HG03442 (cell line): ENCODE measurements around the gene RMC1.
"Not testable (repeated sequence)": the region's sequence is repeated elsewhere in the genome, so short reads cannot be mapped to it uniquely, and the experiment has no call there.

ENCODE experiments used
- ATAC-seq: cut with Tn5 transposase; IDR thresholded peaks from one replicate; pipeline ENCODE4 v1.9.1; 2021; ENCODE audit warnings: mild to moderate bottlenecking, moderate library complexity; ENCODE audit not compliant: unreplicated experiment

RMC1 gene

DNA sequence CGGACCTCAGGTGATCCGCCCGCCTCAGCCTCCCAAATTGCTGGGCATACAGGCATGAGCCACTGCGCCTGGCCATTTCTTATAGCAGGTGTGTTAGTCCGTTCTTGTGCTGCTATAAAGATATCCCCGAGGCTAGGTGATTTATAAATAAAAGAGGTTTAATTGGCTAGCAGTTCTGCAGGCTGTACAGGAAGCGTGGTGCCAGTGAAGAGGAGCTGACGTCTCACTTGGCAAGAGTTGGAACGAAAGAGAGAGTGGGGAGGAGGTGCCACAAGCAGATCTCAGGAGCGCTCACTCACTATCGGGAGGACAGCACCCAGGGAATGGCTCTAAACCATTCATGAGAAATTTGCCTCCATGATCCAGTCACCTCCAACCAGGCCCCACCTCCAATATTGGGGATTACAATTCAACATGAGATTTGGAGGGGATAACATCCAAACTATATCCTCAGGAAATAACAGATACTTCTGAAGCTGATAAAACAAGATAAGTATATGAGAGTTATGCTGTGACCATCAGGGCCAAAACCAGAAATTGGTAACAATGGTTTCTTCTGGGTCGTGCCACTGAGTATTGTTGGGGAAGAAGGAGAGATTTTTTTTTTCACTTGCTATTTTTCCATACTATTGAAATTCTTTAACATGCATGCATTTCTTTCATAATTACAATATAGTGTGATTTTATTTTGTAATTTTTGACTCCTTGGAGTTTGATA is 7.4 kb upstream of the RMC1 start:
- no peak for ATAC-seq

DNA sequence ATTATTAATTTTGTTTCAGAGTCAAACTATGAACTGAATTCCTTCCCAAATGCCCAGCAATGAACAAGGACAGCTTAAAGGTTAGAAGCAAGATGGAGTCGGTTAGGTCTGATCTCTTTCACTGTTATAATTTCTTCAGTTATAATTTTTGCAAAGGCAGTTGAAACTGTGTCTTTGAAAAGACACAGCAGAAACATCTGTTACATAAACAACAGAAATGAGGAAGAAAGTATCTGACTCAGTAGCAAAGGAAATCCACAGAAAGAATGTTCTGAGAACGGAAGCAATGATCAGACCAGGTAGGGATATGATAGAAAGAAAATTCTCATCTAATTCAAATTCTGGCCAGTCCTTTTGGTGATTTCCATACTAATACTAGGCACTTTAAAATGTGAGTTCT is 5.2 kb upstream of the RMC1 start:
- ATAC-seq, result no peak

DNA sequence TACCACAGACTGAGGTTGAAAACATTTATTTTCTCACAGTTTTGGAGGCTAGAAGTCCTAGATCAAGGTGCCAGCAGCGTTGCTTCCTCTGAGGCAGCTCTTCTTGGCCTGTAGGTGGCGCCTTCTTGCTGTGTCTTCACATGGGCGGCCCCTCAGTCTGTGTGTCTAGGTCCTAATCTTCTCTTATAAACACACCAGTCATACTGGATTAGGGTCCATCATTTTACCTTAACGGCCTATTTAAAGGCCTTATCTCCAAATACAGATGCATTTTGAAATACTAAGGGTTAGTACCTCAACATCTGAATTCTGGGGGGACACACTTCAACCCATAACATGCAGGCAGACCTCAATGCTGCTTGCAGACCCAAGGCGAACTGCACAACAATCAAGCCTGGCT is 4.4 kb upstream of the RMC1 start:
- ATAC-seq, result peak; percentile 32

DNA sequence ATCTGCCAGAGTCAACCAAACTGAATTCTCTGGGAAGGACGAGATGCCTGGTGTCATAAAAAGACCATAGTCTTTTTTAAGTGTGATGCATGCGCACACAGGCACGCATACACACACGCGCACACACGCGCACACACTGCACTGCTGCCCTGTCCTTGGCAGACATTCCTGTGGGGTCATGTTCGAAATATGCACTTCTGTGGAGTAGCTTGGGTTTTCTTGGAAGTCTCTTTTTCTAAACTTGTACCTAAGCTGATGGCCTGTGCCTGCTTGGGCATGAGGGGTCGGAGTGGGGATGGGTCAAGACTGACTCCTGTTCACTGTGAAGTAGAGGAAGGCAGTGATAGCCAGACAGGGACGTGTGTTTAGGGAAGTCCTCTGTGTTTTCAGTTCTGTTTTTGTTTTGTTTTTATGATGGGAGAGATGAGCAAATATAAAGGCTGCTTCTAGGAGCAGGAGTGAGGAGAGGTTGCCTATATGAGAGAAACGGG is 4.0 kb upstream of the RMC1 start:
- ATAC-seq, result no peak

DNA sequence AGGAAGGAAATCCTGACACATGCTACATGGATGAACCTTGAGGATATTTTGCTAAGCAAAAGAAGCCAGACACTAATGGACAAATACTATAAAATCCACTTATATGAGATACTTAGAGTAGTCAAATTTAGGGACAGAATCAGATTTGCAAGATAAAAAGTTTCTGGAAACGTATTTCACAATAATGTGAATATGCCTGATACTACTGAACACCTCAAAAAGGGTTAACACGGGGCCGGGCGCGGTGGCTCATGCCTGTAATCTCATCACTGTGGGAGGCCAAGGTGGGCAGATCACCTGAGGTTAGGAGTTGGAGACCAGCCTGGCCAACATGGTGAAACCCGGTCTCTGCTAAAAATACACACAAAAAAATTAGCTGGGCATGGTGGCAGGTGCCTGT is 1.7 kb upstream of the RMC1 start:
- ATAC-seq, result no peak

DNA sequence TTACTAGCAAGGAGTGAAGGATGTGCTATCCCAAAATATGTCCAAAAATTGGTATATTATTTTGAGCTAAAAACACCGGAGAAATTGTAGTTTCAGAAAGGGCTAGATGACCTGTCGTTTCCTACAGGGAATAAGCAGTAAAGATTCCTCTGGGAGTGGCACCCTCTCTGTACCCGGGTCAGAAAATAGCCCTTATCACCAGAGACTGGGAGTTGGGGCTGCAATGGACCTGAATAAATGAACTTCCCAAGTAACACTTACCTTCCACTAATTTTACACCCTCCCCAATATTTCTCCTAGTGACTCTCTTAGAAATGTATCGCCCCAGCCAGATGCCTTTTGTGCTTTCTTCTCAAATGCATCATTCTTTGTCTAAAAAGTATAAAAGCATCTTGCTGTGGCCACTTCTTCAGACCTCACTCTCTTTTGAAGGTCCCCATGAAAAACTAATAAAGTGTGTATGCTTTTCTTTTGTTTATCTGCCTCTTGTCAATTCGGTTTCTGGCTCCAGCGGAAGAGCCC is 734 bp upstream of the RMC1 start:
- no peak for ATAC-seq

DNA sequence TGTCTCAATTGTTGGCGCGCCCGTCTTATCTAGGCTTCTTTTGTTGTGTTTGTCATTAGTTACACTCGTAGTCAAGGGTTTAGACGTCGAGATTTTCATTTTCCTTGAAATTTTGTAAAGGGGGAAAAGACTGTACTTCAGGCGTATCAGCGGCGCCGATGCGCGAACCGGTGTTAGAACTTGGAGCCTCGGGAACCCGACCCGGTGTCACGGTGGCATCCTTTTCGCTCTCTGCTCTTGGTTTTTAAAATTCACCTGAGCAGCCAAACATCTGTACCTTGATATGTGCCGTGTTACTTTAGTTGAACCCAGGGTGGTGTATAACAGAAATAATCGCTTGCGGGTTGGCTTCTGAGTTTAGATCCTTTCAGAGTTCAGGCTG is 643 bp downstream of the RMC1 start:
- no peak for ATAC-seq

DNA sequence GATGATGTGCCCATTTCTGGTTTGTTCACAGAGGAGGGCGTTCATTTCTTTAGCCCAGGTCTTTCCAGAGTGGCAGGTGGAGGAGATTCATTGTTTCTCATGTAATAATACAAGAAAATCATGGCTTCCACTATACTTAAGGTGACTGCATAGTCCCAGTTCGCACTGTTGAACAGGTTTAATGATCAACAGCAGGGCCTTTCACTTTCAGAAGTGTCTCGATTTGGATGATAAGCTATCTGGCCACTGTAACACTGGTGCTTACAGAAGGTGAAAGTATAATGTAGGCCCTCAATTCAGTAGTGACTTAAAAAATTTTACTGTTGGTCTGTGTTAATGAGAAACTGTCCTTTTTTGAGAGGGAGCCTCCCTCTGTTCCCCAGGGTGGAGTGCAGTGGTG is 1.4 kb downstream of the RMC1 start:
- peak; percentile 35 for ATAC-seq

DNA sequence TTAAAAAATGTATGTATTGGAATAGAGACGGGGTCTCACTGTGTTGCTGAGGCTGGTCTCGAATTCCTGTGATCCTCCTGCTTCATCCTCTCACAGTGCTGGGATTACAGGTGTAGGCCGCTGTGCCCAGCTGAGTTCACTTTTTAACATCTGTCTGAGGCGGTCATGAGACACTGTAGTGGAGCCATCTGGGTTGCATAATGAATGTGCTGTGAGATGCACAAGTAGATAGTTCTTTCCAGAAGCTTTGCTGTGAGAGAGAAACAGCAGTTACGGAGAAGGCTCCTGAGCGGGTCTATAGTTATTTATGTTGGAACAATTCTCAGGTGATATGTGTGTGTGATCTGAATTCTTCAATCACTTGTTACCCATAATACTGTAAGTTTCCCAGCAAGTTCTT is 3.1 kb downstream of the RMC1 start:
- no peak for ATAC-seq

DNA sequence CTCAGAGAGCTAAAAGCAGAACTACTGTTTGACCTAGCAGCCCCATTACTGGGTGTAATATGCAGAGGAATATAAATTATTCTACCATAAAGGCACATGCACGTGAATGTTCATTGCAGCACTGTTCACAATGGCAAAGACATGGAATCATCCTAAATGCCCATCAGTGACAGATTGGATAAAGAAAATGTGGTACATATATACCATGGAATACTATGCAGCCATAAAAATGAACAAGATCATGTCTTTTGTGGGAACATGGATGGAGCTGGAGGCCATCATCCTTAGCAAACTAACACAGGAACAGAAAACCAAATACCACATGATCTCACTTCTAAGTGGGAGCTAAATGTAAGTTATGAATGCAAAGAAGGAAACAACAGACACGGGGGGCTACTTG is 7.6 kb downstream of the RMC1 start:
- not testable (repeated sequence) for ATAC-seq

DNA sequence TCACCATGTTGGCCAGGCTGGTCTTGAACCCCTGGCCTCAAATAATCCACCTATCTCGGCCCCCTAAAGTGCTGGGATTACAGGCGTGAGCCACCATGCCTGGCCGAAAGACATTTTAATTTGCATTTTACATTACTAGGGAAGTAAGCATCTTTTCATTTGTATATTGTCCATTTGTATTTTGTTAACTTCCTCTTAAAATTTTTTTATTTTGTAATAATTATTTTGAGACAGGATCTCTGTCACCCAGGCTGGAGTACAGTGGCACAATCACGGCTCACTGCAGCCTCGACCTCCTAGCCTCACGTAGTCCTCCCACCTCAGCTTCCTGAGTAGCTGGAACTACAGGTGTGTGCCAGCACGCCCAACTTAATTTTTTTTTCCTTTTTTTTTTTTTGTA is 8.9 kb downstream of the RMC1 start:
- not testable (repeated sequence) for ATAC-seq

DNA sequence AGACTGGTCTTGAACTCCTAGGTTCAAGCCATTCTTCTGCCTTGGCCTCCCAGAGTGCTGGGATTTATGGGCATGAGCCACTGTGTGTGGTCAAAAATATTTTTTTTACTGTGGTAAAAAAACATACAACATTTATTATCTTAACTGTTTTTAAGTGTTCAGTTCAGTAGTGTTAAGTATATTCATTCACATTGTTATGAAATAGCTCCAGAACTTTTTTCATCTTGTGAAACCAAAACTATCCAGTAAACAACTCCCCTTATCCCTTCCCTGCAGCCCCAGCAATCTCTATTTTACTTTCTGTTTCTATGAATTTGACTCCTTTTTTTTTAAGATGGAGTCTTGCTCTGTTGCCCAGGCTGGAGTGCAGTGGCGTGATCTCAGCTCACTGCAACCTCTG is 9.3 kb downstream of the RMC1 start:
- ATAC-seq, result no peak

DNA sequence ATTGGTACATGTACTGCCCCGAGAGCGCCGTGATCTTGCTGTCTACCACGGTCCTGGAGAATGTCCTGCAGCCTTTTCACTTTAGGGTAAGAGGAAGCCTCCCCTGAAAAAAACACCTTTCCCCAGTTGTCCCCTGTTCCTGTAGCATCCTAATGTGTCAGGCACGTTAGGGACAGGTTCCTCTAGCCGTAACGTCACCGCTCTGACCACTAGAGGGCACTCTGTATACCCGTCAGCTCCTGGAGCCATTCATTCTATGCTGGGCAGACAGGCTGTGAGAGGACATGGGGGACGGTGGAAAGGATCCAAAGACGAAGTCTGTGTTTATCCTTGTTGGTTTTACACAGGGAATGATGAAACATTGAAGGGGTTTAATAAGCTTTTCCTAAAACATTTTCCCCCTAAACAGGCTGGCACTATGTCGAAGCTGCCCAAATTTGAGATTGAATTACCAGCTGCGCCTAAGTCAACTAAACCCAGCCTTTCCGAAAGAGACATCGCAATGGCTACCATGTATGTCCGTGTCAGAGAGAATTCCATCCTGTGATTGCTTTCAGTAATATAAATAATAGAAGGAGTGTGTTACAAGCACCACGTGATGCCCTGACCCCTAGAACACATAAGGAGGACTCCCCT is 12.7 kb downstream of the RMC1 start:
- ATAC-seq, result peak; percentile 85

DNA sequence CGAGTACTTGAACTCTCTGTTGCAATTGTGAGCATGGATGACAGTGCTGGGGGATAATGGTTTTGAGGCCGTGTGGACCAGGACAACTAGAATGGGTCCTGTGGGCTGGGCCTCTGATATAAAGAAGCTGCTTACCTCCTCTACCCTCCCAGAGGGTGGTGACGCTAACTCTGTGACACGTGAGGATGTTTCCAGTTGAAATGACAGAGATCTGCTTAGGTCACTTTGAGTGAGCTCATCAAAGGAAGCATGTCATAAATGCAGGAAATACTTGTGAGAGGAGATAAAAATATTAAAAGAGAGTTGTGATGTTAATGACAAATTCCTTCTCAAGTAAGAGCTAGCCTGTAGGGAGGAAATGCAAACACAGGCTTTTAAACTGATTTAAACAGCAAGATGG is 16.4 kb downstream of the RMC1 start:
- no peak for ATAC-seq

DNA sequence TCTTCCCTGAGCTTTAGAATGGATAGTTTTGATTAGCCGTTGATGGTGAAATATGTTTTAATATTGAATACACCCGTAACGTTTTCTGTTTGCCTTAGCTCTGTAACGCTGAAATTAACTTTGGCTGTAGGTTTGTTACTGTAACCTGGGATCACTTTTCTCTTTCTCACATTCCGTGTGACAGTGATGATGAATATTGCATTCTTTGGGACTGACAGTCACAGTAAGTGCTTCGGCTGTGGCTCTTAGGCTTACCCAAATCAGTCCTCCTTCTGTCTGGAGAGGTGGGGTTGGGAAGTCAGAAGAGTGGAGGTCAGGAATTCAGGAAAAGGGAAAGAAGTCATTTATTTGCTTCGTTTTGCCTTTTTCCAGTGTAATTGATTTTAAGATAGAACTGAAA is 18.0 kb downstream of the RMC1 start:
- no peak for ATAC-seq

DNA sequence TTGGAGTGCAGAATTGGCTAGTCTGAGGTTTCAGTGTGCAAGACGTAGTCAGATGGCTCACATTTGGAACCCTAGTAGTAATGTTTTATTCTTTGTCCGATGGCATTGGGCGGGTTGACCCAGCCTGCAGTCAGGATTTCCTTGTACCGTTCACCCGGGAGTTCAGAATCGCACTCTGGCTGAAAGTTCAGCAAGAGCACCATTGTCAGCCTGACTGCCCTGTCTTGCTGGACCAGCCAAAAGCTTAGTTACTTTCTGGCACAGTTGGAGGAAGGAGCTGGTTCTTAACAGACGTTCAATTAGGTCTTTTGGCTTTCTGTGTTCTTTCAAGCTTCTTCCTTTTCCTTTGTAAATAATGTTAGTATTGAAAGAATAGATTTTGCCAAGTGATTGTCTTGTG is 18.6 kb downstream of the RMC1 start:
- no peak for ATAC-seq

DNA sequence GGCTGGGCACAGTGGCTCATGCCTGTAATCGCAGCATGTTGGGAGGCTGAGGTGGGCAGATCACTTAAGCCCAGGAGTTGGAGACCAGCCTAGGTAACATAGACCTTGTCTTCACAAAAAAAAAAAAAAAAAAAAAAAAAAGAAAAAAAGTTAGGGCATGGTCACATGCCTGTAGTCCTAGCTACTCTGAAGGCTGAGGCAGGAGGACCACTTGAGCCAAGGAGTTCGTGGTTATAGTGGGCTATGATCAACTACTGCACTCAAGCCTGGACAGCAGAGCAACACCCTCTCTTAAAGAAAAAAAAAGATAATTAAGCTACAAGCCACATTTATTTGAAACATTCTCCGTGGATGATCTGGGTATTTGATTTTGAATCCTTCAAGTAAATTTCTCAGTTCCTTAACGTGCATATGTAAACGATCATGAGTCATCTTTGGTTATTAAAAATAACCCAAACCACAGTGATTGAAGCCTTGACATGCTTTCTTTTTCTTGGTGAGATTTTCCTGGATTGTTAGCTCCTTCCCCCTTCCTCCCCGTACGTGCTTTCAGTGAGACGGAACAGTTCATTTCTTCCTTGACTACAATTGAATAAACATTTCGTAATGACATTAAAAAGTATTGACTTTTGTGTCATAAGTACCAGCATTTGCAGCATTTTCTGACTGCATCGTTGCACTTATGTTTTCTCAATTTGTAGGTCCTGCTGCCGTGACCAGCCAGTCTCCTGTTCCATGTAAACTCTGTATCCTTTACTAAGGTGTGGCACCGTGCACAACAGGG is 20.3 kb downstream of the RMC1 start:
- ATAC-seq, result no peak

DNA sequence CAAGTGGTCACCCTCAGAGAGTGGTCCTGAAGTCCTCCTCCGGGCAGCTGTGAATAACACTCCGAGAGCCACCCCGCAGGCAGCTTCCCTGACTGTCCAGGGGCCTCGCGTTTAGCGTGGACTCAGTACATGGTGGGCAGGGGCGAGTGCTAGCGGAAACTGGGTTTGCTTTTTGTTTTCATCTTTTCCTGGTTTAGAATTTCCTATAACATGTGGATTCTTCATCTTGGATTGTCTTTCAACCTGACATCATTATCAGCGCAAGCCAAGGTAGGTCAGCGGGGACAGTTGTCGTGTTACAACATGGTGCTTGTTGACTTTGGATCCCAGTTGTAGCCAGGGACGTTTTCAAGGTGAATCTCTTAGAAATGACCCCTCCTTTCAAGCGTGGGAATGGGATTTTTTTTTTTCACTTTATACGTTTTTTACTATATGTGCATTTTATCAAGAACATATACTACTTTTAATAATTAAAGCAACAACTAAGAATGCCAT is 20.9 kb downstream of the RMC1 start:
- no peak for ATAC-seq

DNA sequence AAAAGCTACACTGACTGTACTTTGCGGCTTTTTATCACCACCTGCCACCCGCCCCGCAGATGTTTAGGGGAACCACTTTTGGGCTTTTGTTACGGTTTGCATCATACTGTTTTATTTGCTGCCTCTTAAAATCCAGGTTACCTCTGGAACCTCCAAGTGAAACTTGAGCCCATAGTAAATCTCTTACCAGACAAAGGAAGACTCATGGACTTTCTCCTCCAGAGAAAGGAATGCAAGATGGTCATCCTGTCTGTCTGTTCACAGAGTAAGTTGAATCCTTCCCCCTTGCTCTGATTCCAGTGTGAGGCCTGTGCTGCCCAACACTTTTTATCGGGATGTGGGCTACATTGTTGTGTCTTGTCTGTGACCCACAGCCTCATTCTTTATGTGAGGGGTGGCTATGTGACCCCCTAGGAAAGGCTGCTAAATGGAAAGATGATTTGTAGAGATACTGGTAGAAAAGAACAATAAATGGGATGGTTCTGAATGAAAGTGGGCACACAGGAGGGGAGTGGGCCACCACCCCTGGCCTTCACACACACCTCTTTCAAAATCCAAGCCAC is 23.3 kb downstream of the RMC1 start:
- no peak for ATAC-seq

DNA sequence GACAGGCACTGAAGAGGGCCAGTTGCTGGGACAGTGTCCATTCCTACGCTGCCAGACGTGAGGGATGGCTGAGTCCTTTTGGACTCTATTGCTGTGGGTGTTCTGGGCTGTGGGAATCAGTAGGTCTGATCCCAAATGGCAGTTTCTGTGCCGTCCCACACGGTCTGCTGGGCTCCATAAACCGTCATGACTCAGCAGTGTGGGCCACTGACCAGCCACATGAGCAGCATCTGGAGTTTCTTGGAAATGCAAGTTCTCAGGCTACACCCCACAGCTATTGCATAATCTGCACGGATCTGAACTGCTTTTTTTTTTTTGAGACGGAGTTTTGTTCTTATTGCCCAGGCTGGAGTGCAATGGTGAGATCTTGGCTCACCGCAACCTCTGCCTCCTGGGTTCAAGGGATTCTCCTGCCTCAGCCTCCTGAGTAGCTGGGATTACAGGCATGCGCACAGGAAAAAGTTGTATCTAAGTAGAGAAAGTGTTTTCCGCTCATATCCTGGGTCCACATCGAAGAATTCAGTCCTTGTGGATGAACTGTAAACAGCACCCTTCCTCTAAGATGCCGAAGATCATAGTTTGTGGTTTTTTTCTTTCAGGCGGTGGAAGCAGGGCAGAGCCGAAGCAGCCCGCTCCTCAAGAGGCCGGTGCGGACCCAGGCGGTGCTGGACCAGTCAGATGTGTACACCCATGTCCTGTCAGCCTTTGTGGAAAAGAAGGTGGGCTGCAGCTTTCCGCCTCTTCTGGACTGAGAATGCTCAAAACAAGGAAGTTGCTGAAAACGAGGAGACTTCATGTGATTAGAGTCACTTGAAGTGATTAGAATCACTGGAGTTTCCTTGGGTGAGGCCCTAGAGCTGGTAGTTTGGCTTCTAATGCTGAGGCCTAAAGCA is 25.5 kb downstream of the RMC1 start:
- no peak for ATAC-seq
